Tibial nerve (tissue), 4 donors: ENCODE results near the gene RPUSD1.

Experiments used
- CTCF ChIP-seq, 5 experiments: fragments of 200-600 bp in 3 of 5; fragments of 450-650 bp in 2 of 5; sonication (generic) in 3 of 5; IDR thresholded peaks; one replicate each; pipeline ENCODE4 v1.5.1; 2016 to 2019; ENCODE audit warnings: antibody characterized with exemption in 5 of 5, mild to moderate bottlenecking in 3 of 5, moderate library complexity in 2 of 5
- EP300 ChIP-seq, 2 donors: sonication (generic); formaldehyde crosslinking; IDR thresholded peaks; one replicate each; pipeline ENCODE4 v1.6.1; 2017; ENCODE audit warnings: antibody characterized with exemption in 2 of 2, mild to moderate bottlenecking in 1 of 2
- POLR2A ChIP-seq, 2 donors: fragments of 450-650 bp; IDR thresholded peaks; one replicate each; pipeline ENCODE4 v1.6.1; 2017; ENCODE audit warnings: antibody characterized with exemption in 2 of 2, mild to moderate bottlenecking in 2 of 2, moderate library complexity in 2 of 2

DNA sequence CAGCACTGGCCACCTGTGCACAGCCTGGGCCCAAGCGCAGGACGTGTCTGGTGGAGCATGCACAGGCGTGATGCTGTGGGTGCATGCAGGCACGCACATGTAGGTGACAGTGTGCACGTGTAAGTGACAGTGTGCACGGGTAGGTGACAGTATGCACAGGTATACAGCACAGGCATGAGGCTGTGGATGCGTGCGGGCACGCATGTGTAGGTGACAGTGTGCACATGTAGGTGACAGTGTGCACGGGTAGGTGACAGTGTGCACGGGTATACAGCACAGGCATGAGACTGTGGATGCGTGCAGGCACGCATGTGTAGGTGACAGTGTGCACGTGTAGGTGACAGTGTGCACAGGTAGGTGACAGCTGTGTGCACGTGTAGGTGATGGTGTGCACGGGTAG, 7.9 kb downstream of the RPUSD1 start:
- TF ChIP-seq CTCF (IDR thresholded peaks at IDR 0.05) = no peak
- TF ChIP-seq POLR2A (IDR thresholded peaks at IDR 0.05) = no peak
- no peak for TF ChIP-seq EP300 (IDR thresholded peaks at IDR 0.05)
